ENCODE data around the gene POU2F3. TPM values are rescaled to one million over a fixed set of nuclear protein-coding genes. Genes with fewer than 3 reads are reported as not detected.

Gene POU2F3
- total and polyA plus RNA-seq, 2 of the 13 experiments (the other 11 are each of a cell fraction or from before 2014, with no cell fraction given), result not detected

- TF ChIP-seq GMEB1 (CRISPR knock-in tag; IDR thresholded peaks at IDR 0.05; ENCODE audit: borderline replicate concordance) (no peak), RFXANK (CRISPR knock-in tag; IDR thresholded peaks at IDR 0.05) (no peak), SMC3 (IDR thresholded peaks at IDR 0.05; ENCODE audit: low read length) (no peak), ZNF12 (CRISPR knock-in tag; IDR thresholded peaks at IDR 0.05) (no peak), CTCF (CRISPR knock-in tag; IDR thresholded peaks at IDR 0.05) (no peak)
Measured at GRCh38 chr11:120196826-120197225, 43.1 kb upstream of the POU2F3 start (continued).

GRCh38 chr11:120197251-120197891 lies 42.6 kb upstream of the POU2F3 start:
- Histone ChIP-seq H3K79me2 (ENCODE audit: insufficient read depth, low read length) (no peaks in the 10 kb centered on the region), H4K20me1 (ENCODE audit: insufficient read depth, low read length) (no peaks in the 10 kb centered on the region), H3K9ac (ENCODE audit: insufficient read depth, low read depth, low read length) (peak overlapping the region; percentile 41), H3K9me3 (ENCODE audit: low read length) (no peaks in the 10 kb centered on the region), H3K4me2 (ENCODE audit: low read depth, low read length) (peak overlapping the region; percentile 84), H3K4me3 (replicated peaks in 1 of 3; ENCODE audit: insufficient read depth in 1 of 3, low read depth in 2 of 3, low read length in 3 of 3) (peak overlapping the region; percentile 28 to 58 (median 34); a peak in 5 of 6 replicates), H3K36me3 (replicated peaks in 1 of 2; ENCODE audit: control insufficient read depth in 1 of 2, insufficient read depth in 2 of 2, low read length in 2 of 2) (no peaks in the 10 kb centered on the region), H3K27ac (ENCODE audit: extremely low read length, insufficient read depth, low read length) (peak overlapping the region; percentile 77), H3K4me1 (ENCODE audit: insufficient read depth, low read length) (peaks cover 97% of the 10 kb centered on the region), H3K27me3 (ENCODE audit: control insufficient read depth in 1 of 2, insufficient read depth in 2 of 2, low read length in 2 of 2) (no peaks in the 10 kb centered on the region), H2AFZ (ENCODE audit: low read length) (no peak overlapping the region)
- intact Hi-C loops (cut with micrococcal nuclease; ENCODE audit: unreplicated experiment) (no loop called here), in situ Hi-C loops (cut with HindIII; ENCODE audit: extremely low pct_ligation_motif_present, low pct_unique_long_range_greater_than_20kb) (no loop called here)
- 6% methylated on average over 9 of the region's 14 CpGs for WGBS (ENCODE audit: low lambda C conversion rate)
- CTCF ChIA-PET (ENCODE audit: low intra/inter-chr PET ratio, low total read pairs), result no interaction called here
- POLR2A ChIA-PET, result interaction anchor here (1.0 to 4.6 kb wide), 7 partner anchors 11 to 29 kb away, joined by 3 to 160 read pairs (median 4); partner anchors contain the start of gene OAF
- DNase-seq (ENCODE audit: low spot score) (peak; percentile 66), ATAC-seq (peak; percentile 63), FAIRE-seq (no peak)
- BruUV-seq (replicated peaks), result no TSS peak
- TF ChIP-seq EZH2 (conservative IDR thresholded peaks at IDR 0.05; ENCODE audit: low read depth, low read length), result no peak
- peak; percentile 51; the same call in 1 of the 2 replicates for TF ChIP-seq POLR2G (IDR thresholded peaks at IDR 0.05; ENCODE audit: low read depth, low read length)
- TF ChIP-seq RBFOX2 (IDR thresholded peaks at IDR 0.05; ENCODE audit: low read depth, low read length), result no peak
- no peak for TF ChIP-seq ZNF18 (CRISPR knock-in tag; IDR thresholded peaks at IDR 0.05; ENCODE audit: insufficient replicate concordance)
- TF ChIP-seq LRRFIP1 (CRISPR knock-in tag; conservative IDR thresholded peaks at IDR 0.05), result no peak
- 0 out of 2 replicates have a peak, but pooled peaks have one; percentile 27 for TF ChIP-seq MEF2D (CRISPR knock-in tag; IDR thresholded peaks at IDR 0.05)
- no peak for TF ChIP-seq SATB2 (CRISPR knock-in tag; IDR thresholded peaks at IDR 0.05)
- no peak for TF ChIP-seq ZBTB34 (CRISPR knock-in tag; IDR thresholded peaks at IDR 0.05)
